Esophagus squamous epithelium (tissue), 4 donors: ENCODE data around the gene CEMP1.
"Not testable (repeated sequence)": the region's sequence is repeated elsewhere in the genome, so short reads cannot be mapped to it uniquely, and the experiment has no call there.

Experiments
- POLR2A ChIP-seq, 4 donors: fragments of 450-650 bp; IDR thresholded peaks; one replicate each; pipeline ENCODE4 v1.6.1; 2017; ENCODE audit warnings: antibody characterized with exemption in 4 of 4, mild to moderate bottlenecking in 4 of 4, moderate library complexity in 3 of 4
- TF ChIP-seq, protein P1 (sequence below), 6 experiments: fragments of 450-650 bp in 4 of 6; fragments of 200-600 bp in 2 of 6; sonication (generic) in 2 of 6; IDR thresholded peaks; one replicate each; pipeline ENCODE4 v1.5.1; 2016 to 2019; ENCODE audit warnings: antibody characterized with exemption in 6 of 6, mild to moderate bottlenecking in 4 of 6, moderate library complexity in 4 of 6

DNA sequence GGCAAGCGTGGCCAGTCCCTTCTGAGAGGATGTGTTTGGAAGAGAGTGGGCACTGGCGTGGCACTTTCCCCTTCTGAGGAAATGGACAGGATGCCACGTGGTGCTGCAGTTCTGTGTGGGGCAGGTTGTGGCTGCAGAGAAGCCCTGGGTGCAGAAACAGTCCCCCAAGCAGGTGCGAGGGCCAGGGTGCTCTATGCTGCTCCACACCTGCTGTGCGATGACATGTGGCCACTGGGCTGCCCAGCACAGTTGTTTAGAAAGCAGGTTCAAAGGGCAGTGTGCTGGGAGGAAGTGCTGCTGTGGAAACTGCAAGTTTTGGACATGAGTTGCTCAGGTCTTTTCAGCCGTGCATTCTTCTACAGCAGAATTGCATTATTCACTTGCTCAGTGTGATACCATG is 10.2 kb upstream of the CEMP1 start:
- TF ChIP-seq, protein P1, sequence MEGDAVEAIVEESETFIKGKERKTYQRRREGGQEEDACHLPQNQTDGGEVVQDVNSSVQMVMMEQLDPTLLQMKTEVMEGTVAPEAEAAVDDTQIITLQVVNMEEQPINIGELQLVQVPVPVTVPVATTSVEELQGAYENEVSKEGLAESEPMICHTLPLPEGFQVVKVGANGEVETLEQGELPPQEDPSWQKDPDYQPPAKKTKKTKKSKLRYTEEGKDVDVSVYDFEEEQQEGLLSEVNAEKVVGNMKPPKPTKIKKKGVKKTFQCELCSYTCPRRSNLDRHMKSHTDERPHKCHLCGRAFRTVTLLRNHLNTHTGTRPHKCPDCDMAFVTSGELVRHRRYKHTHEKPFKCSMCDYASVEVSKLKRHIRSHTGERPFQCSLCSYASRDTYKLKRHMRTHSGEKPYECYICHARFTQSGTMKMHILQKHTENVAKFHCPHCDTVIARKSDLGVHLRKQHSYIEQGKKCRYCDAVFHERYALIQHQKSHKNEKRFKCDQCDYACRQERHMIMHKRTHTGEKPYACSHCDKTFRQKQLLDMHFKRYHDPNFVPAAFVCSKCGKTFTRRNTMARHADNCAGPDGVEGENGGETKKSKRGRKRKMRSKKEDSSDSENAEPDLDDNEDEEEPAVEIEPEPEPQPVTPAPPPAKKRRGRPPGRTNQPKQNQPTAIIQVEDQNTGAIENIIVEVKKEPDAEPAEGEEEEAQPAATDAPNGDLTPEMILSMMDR (IDR thresholded peaks at IDR 0.05): not testable (repeated sequence)
- not testable (repeated sequence) for TF ChIP-seq POLR2A (IDR thresholded peaks at IDR 0.05)
